ENCODE results near the gene TMIGD2.
"Not testable (repeated sequence)": the region's sequence is repeated elsewhere in the genome, so short reads cannot be mapped to it uniquely, and the experiment has no call there.

Gene TMIGD2

GRCh38 chr19:4266253-4267000 is 35.8 kb downstream of the TMIGD2 start:
- no peak for DNase-seq

- DNase-seq, result no peak
Observed at GRCh38 chr19:4264812-4265211, 37.4 kb downstream of the TMIGD2 start.

DNA sequence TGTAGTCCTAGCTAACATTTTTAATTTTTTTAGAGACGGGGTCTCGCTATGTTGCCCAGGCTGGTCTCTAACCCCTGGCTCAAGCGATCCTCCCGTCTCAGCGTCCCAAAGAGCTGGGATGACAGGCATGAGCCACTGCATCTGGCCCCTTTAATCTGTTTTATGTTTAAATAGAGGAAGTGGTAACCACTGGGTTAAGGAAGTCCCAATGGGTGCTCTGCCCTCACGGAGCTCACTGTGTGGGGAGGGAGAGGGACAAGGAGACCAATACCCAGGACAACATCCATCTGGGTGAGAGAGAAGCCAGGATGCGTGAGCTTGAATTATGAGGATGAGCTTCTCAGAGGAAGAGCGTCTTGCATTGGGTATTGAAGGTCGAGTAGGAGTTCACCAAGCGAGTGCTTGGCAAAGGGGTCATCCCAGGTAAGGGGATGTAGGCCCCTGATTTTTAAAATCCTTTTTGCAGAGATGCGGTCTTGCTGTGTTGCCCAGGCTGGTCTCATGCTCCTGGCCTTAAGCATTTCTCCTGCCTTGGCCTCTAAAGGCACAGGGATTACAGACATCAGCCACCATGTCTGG is 41.5 kb downstream of the TMIGD2 start:
- DNase-seq, result no peak

- DNase-seq, result no peak
Observed at GRCh38 chr19:4258181-4258580, 44.0 kb downstream of the TMIGD2 start.

GRCh38 chr19:4257025-4257424 is 45.2 kb downstream of the TMIGD2 start:
- DNase-seq, result no peak

DNA sequence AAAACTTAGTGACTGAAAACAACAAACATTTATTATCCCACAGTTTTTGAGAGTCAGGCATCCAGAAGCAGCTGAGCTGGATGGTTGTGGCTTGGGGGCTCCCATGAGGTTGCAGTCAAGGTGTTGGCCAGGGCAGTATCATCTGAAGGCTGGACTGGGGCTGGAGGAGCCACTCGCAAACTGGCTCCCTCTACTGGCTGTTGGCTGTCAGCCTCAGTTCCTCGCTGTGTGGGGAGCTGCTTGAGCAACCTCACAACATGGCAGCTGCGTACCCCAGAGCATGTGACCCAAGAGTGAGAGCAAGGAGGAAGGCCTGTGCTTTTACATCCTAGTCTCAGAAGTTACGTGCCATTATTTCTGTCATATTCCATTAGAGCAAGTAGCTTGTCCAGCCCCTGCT is 45.6 kb downstream of the TMIGD2 start:
- no peak for DNase-seq

DNA sequence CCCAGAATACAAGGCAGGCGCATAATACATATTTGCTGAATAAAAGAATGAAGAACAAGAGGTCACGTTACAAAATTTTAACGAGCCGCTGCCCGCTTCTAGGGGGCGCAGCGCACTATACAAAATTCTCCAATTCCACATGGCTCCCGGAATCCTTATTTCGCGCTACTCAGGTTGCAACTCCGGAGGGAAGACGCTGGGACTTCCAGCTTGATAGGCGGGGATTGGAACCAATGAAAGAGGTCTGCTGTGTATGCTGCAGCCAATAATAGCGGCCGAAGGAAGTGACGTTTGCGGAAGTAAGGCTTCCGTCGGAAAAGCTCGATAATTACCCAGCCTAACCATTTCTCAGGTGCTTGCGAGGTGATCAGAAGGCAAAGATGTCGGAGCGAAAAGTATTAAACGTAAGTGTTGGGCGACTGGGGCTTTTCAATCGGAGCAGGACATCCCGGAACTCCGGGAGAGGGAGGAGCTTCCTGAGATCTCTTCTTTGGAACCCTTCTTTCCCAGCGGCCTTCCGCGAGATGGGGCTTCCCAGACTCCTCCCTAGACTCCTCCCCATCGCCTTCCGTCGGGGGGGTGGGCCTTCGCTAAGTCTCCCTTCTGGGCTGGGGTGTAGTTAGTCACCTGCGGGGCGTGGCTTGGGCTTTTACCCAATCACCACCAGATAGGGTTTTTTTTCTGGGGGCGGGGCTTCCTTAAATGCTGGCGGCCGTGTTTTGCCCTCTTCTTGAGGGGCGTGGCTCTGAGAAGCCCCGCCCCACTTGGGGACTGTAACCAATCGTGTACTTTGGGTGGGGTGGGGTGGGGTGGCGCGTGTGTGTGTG is 55.2 kb downstream of the TMIGD2 start, which contains the start of gene YJU2:
TSS of gene YJU2 (plus strand) at position 314 of the 827 bp plus-strand sequence. CDS start at position 381, 67 bp downstream.
- DNase-seq, result peak; percentile 75 to 99 (median 96)

- not testable (repeated sequence) for DNase-seq
Observed at GRCh38 chr19:4245938-4246337, 56.3 kb downstream of the TMIGD2 start.

All from C1 segment of cervical spinal cord (tissue), 14 donors.